Activated CD8-positive, alpha-beta memory T cell treated with anti-CD3 and anti-CD28 coated beads, Interleukin-2, amount 50 U/mL, for 1 hour (primary cell): Measurements from ENCODE around the gene PIKFYVE.
"Not testable (repeated sequence)": the region's sequence is repeated elsewhere in the genome, so short reads cannot be mapped to it uniquely, and the experiment has no call there.

Experiments
- DNase-seq: peaks from one replicate; pipeline ENCODE4 v3.0.0-alpha.2; 2020; ENCODE audit errors: extremely low read depth

Gene PIKFYVE

DNA sequence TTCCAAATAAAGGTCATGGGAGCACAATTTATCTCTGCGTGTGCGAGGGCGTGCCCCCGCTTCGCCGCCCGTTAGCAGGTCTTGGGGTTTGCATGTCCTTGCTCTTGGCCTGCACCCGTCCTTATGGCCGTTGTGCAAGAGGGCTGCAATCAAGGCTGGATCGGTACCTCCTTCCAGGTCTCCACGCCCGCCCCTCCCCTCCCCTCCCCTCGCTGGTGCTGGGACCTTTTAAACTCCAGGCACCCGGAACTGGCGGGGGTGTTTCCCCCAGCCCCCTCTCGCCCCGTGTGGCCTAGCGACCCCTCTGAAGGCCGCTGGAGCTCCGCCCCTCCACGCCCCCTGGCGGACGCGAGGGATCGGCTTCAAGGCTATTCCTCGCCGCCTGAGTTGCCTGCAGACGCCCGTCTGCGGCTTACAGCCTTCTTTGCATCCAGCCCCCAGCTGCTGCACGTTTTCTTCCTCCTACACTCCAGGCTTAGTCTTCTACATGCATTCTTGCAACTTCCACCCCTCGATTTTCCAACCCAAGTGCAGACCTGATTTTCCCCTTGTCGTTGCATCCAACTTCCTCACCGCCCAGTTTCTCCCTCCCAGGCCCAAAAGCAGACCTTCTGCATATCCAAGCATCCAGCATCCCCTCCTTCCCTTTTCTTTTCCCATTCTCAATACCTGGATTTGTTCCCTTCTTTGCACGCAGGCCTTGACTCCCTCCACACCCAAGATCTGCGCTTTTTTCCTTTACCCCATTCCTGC lies 11.8 kb upstream of the PIKFYVE start:
- DNase-seq, result no peak

DNA sequence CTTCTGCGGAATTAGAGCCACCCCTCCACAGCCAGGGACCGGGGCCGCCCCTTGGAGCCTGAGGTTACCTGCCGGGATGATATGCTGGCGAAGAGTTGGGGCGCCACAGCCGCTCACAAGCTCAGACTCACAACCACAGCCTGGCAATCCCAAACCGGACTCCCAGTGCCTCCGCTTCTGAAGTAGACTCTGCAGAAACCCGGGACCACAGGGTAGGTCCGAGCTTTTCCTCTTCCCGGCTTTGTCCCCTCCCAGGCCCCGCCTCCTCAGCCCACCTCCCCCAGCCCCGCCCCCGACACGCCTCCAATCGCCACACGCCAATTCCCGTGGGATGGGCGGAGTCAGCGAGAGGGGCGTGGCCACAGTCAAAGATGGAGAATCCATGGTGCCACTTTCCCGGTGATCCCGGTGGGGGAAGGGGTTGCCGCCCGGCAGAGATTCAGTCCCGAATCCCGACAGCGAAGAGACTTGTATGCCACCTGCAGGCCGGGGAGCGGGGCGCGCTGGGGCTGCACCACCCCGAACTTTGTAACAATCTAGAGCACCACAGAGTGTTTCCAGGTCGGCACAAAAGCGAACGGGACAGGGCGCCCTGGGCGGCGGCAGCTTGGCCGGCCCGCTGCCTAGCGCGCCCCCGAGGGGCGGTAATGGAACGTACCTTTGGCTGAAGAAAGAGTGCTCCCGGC lies 11.0 kb upstream of the PIKFYVE start, which contains the start of gene IDH1:
IDH1 (minus strand) TSS at position 201 of the 686 bp plus-strand sequence. CDS start 3,520 bp downstream, outside the sequence.
- peak; percentile 83 for DNase-seq

DNA sequence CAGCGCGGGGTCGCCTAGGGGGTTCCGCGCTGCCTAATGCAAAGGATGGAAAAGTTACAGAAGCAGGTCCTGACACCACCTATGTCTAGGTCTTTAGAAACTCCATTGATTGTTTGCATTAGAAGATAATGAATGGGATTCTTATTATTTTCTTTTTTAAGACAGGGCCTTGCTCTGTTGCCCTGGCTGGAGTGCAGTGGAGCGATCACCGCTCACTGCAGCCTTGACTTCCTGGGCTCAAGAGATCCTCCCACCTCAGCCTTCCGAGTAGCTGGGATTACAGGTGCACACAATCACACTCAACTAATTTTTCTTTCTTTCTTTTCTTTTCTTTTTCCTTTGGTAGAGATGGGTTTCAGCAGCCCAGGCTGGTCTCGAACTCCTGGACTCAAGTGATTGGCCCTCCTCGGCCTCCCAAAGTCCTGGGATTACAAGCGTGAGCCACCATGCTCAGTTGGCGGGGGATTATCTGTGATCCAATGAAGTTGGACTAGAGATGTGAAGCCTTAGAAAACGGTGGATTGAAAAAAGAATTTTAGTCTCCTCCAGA lies 10.4 kb upstream of the PIKFYVE start:
- no peak for DNase-seq

DNA sequence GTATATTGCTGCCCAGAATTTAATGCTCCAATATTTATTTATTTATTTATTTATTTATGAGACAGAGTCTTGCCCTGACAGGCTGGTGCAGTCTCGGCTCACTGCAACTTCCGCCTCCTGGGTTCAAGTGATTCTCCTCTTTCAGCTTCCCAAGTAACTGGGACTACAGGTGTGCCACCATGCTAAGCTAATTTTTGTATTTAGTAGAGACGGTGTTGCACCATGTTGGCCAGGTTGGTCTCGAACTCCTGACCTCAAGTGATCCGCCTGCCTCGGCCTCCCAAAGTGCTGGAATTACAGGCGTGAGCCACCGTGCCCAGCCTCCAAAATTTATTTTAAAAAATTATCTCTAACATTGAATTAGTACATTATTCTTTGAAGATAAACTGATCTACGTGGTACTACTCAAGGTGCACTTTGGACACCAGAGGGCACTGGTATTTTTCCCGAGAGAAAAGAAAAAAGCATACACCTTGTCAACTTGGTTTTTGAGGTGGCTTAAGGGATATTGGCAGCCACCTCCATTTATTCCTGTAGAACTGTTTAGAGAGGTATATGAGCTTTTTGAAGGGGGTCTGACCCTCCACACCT lies 9.8 kb upstream of the PIKFYVE start:
- DNase-seq, result no peak

DNA sequence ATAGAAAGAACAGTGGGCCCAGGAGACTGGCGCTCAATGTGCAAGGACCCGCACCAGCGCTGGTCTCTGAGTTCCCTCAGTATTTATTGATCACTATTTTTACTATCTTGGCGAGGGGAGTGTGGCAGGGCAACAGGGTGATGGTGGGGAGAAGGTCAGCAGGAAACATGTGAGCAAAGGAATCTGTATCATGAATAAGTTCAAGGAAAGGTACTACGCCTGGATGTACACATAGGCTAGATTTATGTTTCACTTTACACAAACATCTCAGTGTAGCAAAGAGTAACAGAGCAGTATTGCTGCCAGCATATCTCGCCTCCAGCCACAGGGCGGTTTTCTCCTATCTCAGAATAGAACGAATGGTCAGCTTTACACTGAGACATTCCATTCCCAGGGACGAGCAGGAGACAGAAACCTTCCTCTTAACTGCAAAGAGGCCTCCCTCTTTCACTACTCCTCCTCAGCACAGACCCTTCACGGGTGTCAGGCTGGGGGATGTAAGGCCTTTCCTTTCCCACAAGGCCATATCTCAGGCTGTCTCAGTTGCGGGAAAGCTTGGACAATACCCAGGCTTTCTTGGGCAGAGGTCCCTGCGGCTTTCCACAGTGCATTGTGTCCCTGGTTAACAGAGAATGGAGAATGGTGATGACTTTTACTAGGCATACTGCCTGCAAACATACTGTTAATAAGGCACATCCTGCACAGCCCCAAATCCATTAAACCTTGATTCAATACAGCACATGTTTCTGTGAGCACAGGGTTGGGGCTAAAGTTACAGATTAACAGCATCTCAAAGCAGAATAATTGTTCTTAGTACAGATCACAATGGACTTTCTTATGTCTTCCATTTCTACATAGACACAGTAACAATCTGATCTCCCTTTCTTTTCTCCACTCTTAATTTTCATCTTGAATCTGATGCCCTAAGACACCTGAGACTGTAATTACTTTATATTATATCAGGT lies 8.9 kb upstream of the PIKFYVE start:
- DNase-seq, result not testable (repeated sequence)

DNA sequence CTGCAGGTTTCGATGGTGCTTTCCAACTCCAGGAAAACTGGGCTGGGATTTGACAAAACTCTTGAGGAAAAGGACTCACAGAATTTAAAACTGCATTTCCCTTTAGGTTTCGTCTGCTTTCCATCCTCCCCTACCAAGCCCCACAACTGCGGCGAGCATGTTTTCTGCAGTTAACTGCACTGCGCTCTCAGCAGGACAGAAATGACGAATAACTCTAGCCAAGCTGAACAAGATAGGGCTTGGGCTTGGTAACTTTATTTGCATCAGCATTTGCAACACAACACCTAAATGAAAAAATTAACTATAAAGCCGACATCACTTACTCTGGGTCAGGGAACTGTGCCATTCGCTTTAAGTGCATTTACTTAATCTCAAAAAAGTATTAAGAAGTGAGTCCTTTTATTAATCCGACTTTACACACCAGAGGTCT lies 669 bp upstream of the PIKFYVE start:
- DNase-seq, result no peak

DNA sequence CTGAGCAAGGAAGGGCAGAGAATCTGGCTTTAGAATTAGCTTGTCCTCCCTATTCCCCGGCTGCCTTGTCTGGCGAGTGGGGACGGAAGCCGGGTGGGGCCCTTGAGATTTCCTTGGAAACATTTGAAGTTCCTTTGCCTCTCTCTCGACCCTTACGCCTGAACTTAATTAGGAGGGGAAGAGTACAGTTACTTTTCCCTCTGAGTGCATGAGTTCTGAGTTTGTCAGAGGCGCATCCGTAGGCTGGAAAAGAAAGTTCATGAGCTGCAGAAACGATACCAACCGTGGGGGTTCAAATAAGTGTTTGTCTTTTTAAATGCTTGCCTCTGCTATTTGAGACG lies 468 bp downstream of the PIKFYVE start:
- no peak for DNase-seq

DNA sequence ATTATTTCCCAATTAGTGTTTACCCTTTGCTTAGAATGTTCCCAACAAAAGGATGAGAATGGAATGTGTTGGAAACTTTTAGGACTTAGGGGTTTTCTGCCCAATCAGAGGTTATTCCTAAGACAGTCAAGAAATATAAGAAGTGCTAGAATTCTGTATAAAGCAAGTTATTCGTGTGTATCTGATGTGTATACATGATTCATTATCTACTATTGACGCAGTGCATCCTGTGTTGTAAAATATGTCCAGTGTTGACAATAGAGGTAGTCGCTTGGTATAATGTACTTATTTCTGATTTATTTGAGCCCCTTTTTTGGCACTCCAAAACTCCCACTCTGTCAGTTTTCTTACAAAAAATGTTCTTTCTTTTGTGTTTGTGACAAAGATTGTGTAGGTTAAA lies 881 bp downstream of the PIKFYVE start:
- DNase-seq, result no peak

DNA sequence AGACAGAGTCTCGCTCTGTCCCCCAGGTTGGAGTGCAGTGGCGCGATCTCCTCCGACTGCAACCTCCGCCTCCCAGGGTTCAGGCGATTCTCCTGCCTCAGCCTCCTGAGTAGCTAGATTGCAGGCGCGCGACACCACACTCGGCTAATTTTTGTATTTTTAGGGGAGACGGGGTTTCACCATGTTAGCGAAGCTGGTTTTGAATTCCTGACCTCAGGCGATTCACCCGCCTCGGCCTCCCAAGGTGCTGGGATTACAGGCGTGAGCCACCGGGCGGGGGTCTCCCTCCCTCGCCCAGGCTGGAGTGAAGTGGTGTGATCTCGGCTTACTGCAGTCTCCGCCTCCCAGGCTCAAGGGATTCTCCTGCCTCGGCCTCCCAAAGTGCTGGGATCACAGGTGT lies 1.5 kb downstream of the PIKFYVE start:
- not testable (repeated sequence) for DNase-seq

DNA sequence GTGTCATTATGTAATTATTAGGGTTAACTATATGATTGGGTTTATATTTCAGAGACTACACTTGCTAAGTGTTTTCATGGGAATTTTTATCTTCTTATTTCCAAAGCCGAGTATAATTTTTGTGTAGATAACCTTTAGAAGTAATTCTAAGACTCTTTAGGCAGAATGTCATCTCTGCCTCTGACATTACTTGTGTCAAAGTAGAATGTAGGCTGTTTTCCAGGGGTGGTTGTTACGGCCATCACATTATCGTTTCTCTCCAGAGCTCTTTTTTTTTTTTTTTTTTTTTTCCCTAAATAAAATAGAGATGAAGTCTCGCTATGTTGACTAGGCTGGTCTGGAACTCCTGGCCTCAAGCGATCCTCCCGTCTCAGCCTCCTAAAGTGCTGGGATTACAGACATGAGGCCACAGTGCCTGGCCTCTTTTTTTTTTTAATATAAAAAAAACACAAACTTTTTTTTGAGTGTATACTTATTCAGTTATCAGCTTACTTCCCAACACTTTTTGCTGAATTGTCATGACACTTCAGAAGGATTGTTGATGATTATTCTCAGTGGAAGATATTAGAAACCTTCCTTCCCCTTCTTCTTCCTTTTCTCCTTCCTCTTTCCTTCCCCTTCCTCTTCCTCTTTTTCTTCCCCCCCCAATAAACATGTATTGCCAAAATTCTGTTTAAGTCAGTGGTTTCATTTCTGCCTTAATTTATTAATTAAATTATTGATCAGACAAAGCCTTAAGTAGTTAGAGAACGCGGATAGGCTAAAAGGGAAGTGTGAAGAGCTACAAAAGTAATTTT lies 2.3 kb downstream of the PIKFYVE start:
- no peak for DNase-seq

DNA sequence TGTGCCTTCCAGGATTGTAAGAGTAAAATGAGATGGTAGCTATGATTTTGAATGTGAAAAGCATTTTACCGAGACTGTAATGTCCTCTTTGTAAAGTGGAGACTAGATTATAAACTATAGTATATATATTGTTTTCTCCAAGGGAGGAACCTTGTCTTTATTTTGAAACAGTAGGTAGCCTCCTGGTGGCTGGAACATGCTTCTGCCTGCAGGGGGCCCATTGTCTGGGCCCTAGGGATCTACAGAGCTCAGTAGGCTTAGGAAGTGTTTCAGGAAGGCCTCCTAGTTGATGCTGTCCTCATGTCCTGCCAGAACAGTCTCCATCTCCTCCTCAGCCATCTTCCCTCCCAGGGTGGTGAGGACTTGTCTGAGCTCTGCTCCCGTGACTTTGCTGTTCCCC lies 3.0 kb downstream of the PIKFYVE start:
- no peak for DNase-seq

DNA sequence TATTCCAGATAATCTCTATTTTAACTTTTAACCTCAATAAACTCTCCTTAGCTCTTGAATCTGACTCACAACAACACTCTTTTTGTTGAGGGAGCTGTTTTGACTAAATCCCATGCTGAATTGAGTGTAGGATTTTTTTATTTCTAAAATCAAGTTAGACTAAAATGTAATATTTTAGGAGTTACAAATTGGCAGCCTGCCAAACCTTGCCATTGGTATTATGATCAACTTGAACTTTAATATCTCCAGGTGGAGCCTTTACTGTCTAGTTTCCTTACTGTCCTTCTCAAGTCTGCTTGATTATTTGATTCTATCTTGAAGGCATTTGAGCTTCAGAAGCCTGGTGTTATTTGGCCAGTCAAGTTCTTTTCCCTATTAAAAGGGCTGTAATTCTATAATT lies 8.7 kb downstream of the PIKFYVE start:
- DNase-seq, result no peak

DNA sequence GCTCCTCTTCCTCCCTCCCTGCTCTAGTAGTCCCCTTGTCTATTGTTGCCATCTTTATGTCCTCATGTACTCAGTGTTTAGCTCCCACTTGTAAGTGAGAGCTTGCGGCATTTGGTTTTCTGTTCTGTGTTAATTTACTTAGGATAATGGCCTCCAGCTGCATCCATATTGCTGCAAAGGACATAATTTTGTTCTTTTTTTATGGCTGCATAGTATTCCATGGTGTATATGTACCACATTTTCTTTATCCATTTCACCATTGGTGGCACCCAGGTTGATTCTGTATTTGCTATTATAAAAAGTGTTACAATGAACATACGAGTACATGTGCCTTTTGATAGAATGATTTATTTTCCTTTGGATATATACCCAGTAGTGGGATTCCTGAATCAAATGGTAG lies 12.5 kb downstream of the PIKFYVE start:
- DNase-seq, result no peak

DNA sequence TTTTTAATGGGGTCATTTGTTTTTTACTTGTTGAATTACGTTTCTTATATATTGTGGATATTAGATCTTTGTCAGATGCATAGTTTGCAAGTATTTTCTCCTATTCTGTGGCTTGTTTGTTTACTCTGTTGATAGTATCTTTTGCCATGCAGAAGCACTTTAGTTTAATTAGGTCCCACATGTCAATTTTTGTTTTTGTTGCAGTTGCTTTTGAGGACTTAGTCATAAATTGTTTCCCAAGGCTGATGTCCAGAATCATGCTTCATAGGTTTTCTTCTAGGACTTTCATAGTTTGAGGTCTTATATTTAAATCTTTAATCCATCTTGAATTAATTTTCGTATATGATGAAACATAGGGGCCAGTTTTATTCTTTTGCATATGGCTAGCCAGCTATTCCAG lies 13.2 kb downstream of the PIKFYVE start:
- DNase-seq, result no peak

DNA sequence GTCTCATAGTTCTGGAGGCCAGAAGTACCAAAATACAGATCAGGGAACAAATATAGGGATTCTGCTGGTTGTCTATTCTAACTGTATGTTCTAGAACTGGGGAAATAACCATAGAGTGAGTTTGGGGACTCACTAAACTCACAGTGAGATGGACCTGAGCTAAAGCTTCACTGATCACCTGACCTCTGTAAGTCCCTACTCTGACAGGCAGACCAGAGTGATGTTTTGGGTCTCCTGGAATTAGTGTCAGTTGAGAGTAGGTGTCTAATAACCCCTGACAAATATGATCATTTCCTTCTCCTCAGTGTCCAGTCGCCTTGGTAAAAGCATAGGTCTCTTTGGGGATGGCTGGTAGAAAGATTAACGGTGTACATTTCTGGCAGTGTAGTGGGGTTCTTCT lies 14.2 kb downstream of the PIKFYVE start:
- no peak for DNase-seq

DNA sequence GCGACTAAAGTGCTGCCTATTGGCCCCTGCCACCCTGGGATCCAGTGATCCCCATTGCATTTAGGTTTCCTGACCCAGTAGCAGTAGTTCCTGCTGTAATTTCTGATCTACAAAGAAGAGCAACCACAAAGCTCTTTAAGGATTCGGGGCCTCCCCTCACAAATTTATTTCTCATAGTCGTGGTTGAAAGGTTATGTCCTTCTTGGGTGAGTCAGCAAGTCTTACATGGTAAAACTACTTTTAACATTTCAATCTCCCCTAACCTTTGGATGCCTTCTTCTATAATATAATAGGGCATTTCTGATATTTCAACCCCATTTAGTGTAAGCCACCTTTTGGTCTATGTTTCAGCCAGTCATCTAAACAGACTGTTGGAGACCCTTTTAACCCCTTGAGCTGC lies 14.9 kb downstream of the PIKFYVE start:
- DNase-seq, result no peak

DNA sequence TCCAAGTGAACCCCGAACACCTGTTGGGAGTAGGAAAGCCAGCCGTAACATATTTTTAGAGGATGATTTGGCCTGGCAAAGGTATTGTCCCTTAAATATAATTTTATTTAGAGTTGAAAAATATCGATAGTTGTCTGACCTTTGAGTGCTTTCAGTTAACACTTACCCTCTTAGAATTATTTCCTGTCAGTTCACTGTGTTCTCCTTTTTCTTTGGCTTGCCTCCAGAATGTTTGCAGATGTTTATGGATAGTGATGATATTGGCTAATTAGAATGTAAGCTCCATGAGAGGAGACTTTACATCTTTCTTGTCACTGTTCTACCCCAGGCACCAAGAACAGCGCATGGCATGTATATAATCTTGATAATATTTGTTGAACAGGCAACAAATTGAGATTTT lies 19.8 kb downstream of the PIKFYVE start:
- DNase-seq, result no peak

DNA sequence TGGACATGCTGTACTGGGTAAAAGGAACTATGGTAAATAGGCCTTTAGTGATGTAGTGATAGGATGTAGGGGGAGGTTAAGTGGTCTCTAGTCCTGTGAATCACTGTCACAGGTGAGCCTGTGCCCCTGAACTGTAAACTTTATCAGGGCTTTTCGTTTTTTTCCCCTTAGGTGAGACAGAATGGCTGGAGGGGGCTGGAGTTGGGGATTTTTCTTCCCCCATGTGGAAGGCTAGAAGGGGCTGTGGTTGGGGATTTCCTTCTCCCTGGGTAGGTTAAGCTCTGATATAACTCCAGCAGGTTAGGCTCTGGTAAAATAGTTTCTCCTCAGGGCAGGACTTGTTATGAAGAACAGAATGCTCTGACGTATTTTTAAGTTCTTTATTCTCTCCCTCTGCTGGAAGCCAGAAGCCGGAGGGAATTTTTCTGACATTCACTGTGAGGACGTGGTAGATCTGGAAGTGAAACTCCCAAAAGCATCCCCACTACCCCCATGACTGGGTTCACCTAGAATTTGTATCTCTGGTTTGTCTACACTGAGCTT lies 28.5 kb downstream of the PIKFYVE start:
- no peak for DNase-seq

DNA sequence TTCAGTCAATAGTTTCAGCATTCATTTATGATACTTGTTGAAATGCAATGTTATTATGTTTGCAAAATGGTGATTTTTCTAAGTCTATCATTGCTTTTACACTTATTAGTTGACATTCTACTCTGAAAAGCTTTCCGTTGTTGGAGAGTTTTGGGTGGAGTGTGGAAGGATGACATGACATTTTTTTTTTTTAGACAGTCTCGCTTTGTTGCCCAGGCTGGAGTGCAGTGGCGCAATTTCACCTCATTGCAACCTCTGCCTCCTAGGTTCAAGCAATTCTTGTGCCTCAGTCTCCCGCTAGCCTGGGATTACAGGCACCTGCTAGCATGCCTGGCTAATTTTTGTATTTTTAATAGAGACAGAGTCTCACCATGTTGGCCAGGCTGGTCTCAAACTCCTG lies 29.8 kb downstream of the PIKFYVE start:
- no peak for DNase-seq

DNA sequence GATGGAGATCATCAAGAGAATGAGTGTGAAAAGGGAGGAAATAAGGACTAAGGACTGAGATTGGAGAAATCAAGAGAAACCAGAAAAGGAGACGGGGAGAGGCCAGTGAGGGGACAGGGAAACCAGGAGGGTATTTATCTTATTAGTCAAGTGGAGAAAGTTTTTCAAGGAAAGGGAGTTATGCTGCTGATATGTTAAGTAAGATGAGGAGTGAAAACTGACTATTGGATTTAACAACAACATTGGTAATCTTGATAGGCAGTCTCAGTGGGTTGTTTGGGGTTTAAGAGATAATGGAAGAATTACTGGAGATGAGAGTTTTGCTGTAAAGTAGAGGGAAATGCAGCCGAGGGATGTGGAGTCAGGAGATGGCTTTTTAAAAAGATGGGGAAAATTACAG lies 30.6 kb downstream of the PIKFYVE start:
- no peak for DNase-seq

DNA sequence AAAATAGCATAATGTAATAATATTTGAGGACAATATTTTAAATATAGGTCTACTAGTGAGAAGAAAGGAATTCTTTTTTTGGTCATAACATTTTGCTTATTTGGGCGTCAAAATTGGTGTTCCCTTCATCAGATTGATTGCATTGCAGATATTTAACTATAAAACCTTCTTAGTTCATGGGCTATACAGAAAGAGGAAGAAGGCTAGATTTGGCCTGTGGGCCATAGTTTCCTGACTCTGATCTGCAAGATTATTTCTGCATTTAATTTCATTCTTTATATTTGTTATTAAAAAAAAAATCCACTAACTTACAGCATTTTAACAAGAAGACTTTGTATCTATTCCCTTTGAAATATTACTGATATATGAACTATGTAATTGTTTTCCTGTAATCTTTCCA lies 31.9 kb downstream of the PIKFYVE start:
- no peak for DNase-seq
